Spleen (tissue), 11 donors: ENCODE results near the gene IGSF23. TPM values are rescaled to one million over a fixed set of nuclear protein-coding genes. Genes with fewer than 3 reads are reported as not detected.

Experiments
- DNase-seq: peaks from one replicate; pipeline ENCODE4 v3.0.0-alpha.2; 2020
- H3K27ac ChIP-seq, 8 donors: fragments of 200-600 bp; sonication (generic) in 7 of 8; 1 replicate in 4 of 8; 2 replicates in 4 of 8; pipeline versions ENCODE4 v1.5.0 to v1.8.0; 2016 to 2021; ENCODE audit warnings: inconsistent platforms in 4 of 8, mild to moderate bottlenecking in 4 of 8, moderate library complexity in 1 of 8
- H3K27me3 ChIP-seq, 7 donors: fragments of 200-600 bp; sonication (generic) in 6 of 7; replicated peaks in 1 of 7; 1 replicate in 4 of 7; 2 replicates in 3 of 7; pipeline versions ENCODE4 v1.5.0 to v1.8.0; 2016 to 2021; ENCODE audit warnings: inconsistent platforms in 3 of 7, mild to moderate bottlenecking in 1 of 7
- H3K36me3 ChIP-seq, 6 donors: fragments of 200-600 bp; sonication (generic) in 5 of 6; 1 replicate in 4 of 6; 2 replicates in 2 of 6; pipeline versions ENCODE4 v1.5.0 to v1.8.0; 2016 to 2021; ENCODE audit warnings: inconsistent platforms in 2 of 6
- H3K4me1 ChIP-seq, 6 donors: fragments of 200-600 bp; sonication (generic) in 5 of 6; 1 replicate in 3 of 6; 2 replicates in 3 of 6; pipeline versions ENCODE4 v1.5.0 to v1.8.0; 2016 to 2021; ENCODE audit warnings: inconsistent platforms in 3 of 6
- H3K4me3 ChIP-seq, 8 donors: fragments of 200-600 bp; sonication (generic) in 7 of 8; 1 replicate in 4 of 8; 2 replicates in 4 of 8; pipeline versions ENCODE4 v1.5.0 to v1.8.0; 2016 to 2021; ENCODE audit warnings: inconsistent platforms in 4 of 8, mild to moderate bottlenecking in 4 of 8, moderate library complexity in 2 of 8
- H3K9me3 ChIP-seq, 8 donors: fragments of 200-600 bp; sonication (generic) in 7 of 8; 1 replicate in 4 of 8; 2 replicates in 4 of 8; pipeline versions ENCODE4 v1.5.0 to v1.8.0; 2016 to 2021; ENCODE audit warnings: inconsistent platforms in 4 of 8
- POLR2A ChIP-seq, 3 donors: fragments of 450-650 bp; IDR thresholded peaks; one replicate each; pipeline ENCODE4 v1.5.1; 2017; ENCODE audit warnings: antibody characterized with exemption in 3 of 3, mild to moderate bottlenecking in 1 of 3
- POLR2AphosphoS5 ChIP-seq, 3 donors: sonication (generic); formaldehyde crosslinking; IDR thresholded peaks; one replicate each; pipeline ENCODE4 v1.5.1; 2017; ENCODE audit warnings: antibody characterized with exemption in 3 of 3
- WGBS, 5 donors: extraction: QIAGEN DNeasy Blood & Tissue Kit in 3 of 5; methylation state at CpG; one replicate each; pipeline versions ENCODE4 v1.1.5 to v1.1.7; 2013 to 2018; 5-methylcytosine and 5-hydroxymethylcytosine counted together
- intact Hi-C: fragments of 100-400 bp; cut with DNase I; formaldehyde crosslinking; loops from one replicate; pipeline ENCODE4 v1.15.0; 2023; ENCODE audit warnings: low total_unique reads
- polyA plus RNA-seq, 3 donors: library from polyadenylated mRNA; stranded (reverse); fragments of 200-250 nt; gene quantifications; one replicate each; pipeline ENCODE4 v1.2.1, GENCODE V29; 2013
- total RNA-seq, 7 donors: library from RNA; depleted of rRNA in 3 of 7; stranded (reverse); fragments of >200 nt in 3 of 7; fragmentation: NEBNext Ultra II Directional in 4 of 7; extraction: Animal tissue kit (Norgen Biotek cat#: 25700) in 4 of 7; gene quantifications; one replicate each; pipeline versions ENCODE4 v1.1.0 to v1.2.1, GENCODE V29; 2016 to 2021
- TF ChIP-seq, protein P1 (sequence below), 11 experiments: fragments of 200-600 bp in 7 of 11; fragments of 450-650 bp in 4 of 11; sonication (generic) in 4 of 11; IDR thresholded peaks in 8 of 11; conservative IDR thresholded peaks in 3 of 11; 1 replicate in 7 of 11; 2 replicates in 4 of 11; pipeline versions ENCODE4 v1.4.0 to v1.8.0; 2016 to 2021; ENCODE audit warnings: antibody characterized with exemption in 11 of 11, inconsistent platforms in 4 of 11, mild to moderate bottlenecking in 1 of 11
- donor health status: healthy with polysubstance abuse.
- donor health status: DM: no; HTN: no; CAD: no; lungs with moderate emphysema.
- donor health status: DM: no; HTN: no; CAD: no.
- donor health status: Bipolar disorder and iron deficiency.
- donor health status: healthy.
- donor health status: DM: no; HTN: no; CAD: no.
- donor health status: DM: yes; HTN: yes; CAD: no.

The IGSF23 gene
- total and polyA plus RNA-seq, 10 donors, result not detected

DNA sequence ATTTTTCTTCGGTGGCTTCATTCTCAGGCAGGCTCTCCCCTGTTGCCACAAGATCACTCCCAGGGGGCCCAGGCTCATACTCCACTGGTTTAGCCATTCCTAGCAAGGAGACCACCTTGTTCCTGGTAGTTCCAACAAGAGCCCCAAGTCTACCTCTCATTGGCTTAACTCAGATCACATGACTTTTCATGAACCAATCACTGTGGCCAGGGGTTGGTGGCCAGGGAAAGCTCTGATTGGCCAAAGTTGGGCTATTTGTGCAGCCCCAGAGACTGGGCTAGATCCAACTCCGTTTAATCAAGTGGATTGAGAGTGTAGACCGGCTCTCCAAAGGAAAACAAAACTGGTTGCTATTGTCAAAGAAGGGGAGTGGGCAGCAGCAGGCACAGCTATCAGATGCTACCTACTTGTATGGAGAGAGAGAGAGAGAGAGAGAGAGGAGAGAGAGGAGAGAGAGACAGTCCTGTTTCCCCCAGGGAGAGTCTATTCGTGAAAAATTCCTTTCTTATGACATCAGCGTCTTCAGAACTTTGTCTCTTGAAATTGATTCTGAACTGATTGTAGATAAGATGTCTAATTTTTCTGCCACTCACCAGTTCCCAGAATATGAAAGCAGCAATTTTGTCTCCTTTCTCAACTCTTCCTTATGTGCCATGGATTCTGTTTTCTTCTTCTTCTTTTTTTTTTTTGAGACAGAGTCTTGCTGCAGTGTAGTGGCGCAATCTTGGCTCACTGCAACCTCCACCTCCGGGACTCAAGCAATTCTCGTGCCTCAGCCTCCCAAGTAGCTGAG is 63.9 kb downstream of the IGSF23 start:
- Histone ChIP-seq H3K9me3 (no peaks in the 10 kb centered on the region), H3K4me1 (peaks cover 0 to 3% (median 0%) of the 10 kb centered on the region in 6 donors), H3K27ac (peak overlapping the region in 3 of 8 donors; percentile 14 to 49 (median 23)), H3K4me3 (no peak overlapping the region), H3K36me3 (no peaks in the 10 kb centered on the region), H3K27me3 (no peaks in the 10 kb centered on the region)
- intact Hi-C loops, result no loop called here
- WGBS, 5 donors, result 65 to 80% (median 70%) methylated on average over 8 of the region's 8 CpGs
- TF ChIP-seq POLR2AphosphoS5 (IDR thresholded peaks at IDR 0.05), result no peak
- TF ChIP-seq, protein P1, sequence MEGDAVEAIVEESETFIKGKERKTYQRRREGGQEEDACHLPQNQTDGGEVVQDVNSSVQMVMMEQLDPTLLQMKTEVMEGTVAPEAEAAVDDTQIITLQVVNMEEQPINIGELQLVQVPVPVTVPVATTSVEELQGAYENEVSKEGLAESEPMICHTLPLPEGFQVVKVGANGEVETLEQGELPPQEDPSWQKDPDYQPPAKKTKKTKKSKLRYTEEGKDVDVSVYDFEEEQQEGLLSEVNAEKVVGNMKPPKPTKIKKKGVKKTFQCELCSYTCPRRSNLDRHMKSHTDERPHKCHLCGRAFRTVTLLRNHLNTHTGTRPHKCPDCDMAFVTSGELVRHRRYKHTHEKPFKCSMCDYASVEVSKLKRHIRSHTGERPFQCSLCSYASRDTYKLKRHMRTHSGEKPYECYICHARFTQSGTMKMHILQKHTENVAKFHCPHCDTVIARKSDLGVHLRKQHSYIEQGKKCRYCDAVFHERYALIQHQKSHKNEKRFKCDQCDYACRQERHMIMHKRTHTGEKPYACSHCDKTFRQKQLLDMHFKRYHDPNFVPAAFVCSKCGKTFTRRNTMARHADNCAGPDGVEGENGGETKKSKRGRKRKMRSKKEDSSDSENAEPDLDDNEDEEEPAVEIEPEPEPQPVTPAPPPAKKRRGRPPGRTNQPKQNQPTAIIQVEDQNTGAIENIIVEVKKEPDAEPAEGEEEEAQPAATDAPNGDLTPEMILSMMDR (IDR thresholded peaks at IDR 0.05 in 8 of 11, conservative IDR thresholded peaks at IDR 0.05 in 3 of 11), result no peak
- no peak for TF ChIP-seq POLR2A (IDR thresholded peaks at IDR 0.05)
- no peak for DNase-seq

- Histone ChIP-seq H3K27me3 (no peaks in the 10 kb centered on the region), H3K36me3 (no peaks in the 10 kb centered on the region), H3K4me1 (peaks cover 3 to 35% (median 22%) of the 10 kb centered on the region in 6 donors), H3K4me3 (no peak overlapping the region), H3K27ac (no peak overlapping the region), H3K9me3 (no peaks in the 10 kb centered on the region)
- TF ChIP-seq POLR2A (IDR thresholded peaks at IDR 0.05), result no peak
- no peak for TF ChIP-seq POLR2AphosphoS5 (IDR thresholded peaks at IDR 0.05)
- TF ChIP-seq, protein P1 (IDR thresholded peaks at IDR 0.05 in 8 of 11, conservative IDR thresholded peaks at IDR 0.05 in 3 of 11), result no peak
- DNase-seq, result no peak
- intact Hi-C loops, result no loop called here
Measured at GRCh38 chr19:44680536-44680935, 67.2 kb downstream of the IGSF23 start.

DNA sequence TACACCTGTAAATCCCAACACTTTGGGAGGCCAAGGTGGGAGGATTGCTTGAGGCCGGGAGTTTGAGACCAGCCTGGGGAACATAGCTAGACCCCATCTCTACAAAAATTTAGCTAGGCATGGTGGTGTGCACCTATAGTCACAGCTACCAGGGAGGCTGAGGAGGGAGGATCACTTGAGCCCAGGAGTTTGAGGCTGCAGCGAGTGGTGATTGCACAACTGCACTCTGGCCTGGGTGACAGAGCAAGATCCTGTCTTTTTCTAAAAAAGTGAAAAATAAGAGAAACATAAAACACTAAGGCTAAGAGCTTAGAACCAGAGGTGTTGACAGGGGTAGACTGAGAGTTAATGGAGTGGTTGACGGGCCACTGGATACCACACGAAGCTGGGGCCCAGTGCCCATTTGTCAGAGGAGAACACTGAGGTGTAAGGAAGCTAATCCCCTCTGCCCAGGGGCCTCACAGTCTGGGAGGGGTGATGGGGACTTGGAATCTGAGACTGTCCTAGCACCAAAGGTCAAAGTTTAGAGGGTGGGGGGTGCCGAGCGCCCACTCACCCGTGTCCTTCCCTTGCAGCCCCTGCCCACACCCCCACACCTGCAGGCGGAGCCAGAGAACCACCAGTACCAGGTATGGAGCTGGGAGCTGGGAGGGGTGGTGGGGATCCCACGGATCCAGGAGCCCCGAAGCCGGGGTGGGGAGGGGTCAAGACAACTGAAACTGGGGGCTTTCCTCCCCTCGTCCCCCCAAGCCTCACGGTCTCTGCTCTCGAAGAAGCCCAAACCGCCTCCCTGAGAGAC is 68.8 kb downstream of the IGSF23 start:
- no peak for DNase-seq
- Histone ChIP-seq H3K27ac (no peak overlapping the region), H3K4me3 (no peak overlapping the region), H3K4me1 (peaks cover 3 to 52% (median 34%) of the 10 kb centered on the region in 6 donors), H3K27me3 (no peaks in the 10 kb centered on the region), H3K9me3 (no peaks in the 10 kb centered on the region), H3K36me3 (no peaks in the 10 kb centered on the region)
- TF ChIP-seq POLR2A (IDR thresholded peaks at IDR 0.05), result no peak
- TF ChIP-seq, protein P1 (IDR thresholded peaks at IDR 0.05 in 8 of 11, conservative IDR thresholded peaks at IDR 0.05 in 3 of 11), result no peak
- TF ChIP-seq POLR2AphosphoS5 (IDR thresholded peaks at IDR 0.05), result no peak
- WGBS, 5 donors, result 78 to 85% (median 83%) methylated on average over 14 to 15 of the region's 15 CpGs
- intact Hi-C loops, result no loop called here

- Histone ChIP-seq H3K4me3 (no peak overlapping the region), H3K27me3 (no peaks in the 10 kb centered on the region), H3K27ac (peak overlapping the region in 1 of 8 donors; percentile 83), H3K9me3 (no peaks in the 10 kb centered on the region), H3K4me1 (peaks cover 3 to 58% (median 36%) of the 10 kb centered on the region in 6 donors), H3K36me3 (no peaks in the 10 kb centered on the region)
- TF ChIP-seq, protein P1 (IDR thresholded peaks at IDR 0.05 in 8 of 11, conservative IDR thresholded peaks at IDR 0.05 in 3 of 11), result no peak
- no peak for TF ChIP-seq POLR2AphosphoS5 (IDR thresholded peaks at IDR 0.05)
- TF ChIP-seq POLR2A (IDR thresholded peaks at IDR 0.05), result no peak
- WGBS, 5 donors, result 71 to 98% (median 83%) methylated on average over 2 of the region's 2 CpGs
- intact Hi-C loops, result no loop called here
- DNase-seq, result no peak
Measured at GRCh38 chr19:44682807-44683206, 69.4 kb downstream of the IGSF23 start.
